ENCODE data around the gene DDX39A. TPM values are rescaled to one million over a fixed set of nuclear protein-coding genes. Genes with fewer than 3 reads are reported as not detected.

The DDX39A gene
- total and polyA plus RNA-seq, 2 donors (not counting 1 experiment from before 2014, with no cell fraction given): 35.9 to 36.5 TPM

DNA sequence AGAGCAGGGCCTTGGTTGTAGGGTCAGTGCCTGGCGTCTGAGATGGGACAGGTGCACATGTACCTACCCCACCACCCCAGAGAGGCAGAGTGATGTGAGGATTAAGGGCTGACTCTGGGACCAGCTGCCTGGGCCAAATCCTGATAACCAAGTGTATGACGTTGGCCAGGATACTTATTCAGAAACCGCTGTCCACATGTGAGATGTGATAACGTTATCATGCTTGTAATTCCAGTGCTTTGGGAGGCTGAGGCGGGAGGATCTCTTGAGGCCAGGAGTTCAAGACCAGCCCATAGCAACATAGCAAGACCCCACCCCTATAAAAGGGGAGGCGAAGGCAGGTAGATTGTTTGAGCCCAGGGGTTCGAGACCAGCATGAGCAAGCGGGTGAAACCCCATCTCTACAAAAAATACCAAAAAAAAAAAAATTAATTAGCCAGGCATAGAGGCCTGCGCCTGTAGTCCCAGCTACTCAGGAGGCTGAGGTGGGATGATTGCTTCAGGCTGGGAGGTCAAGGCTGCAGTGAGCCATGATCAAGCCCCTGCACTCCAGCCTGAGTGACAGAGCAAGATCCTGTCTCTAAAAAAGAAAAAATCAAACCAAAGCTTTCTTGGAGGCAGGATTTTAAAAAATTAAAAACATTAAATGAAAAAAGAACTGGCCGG lies 27.9 kb downstream of the DDX39A start:
- H2AFZ ChIP-seq (ENCODE audit: low read length): no peak overlapping the region
- no peaks in the 10 kb centered on the region for H3K9me3 ChIP-seq (ENCODE audit: control insufficient read depth, insufficient read depth, low read depth, low read length)
- no peak overlapping the region for H3K4me2 ChIP-seq (ENCODE audit: extremely low read depth, insufficient read depth, low read length)
- no peak overlapping the region for H3K4me3 ChIP-seq (replicated peaks in 1 of 4; ENCODE audit: control extremely low read depth in 1 of 4, insufficient read depth in 1 of 4, low read depth in 3 of 4, low read length in 4 of 4)
- peaks cover 16% of the 10 kb centered on the region for H3K36me3 ChIP-seq (ENCODE audit: control insufficient read depth, insufficient read depth, low read length)
- no peaks in the 10 kb centered on the region for H3K27me3 ChIP-seq (ENCODE audit: control insufficient read depth, insufficient read depth, low read length)
- H3K4me1 ChIP-seq (ENCODE audit: control insufficient read depth, extremely low read depth, insufficient read depth, low read length): no peaks in the 10 kb centered on the region
- no peak overlapping the region for H3K27ac ChIP-seq (ENCODE audit: insufficient read depth, low read length)
- TF ChIP-seq EZH2 (IDR thresholded peaks at IDR 0.05; ENCODE audit: low read length, missing control alignments) (no peak), CTCF (conservative IDR thresholded peaks at IDR 0.05 in 1 of 2, IDR thresholded peaks at IDR 0.05 in 1 of 2; ENCODE audit: low read depth in 1 of 2, low read length in 2 of 2) (no peak)
- H4K20me1 ChIP-seq (ENCODE audit: control insufficient read depth, extremely low read depth, insufficient read depth, low read length): no peaks in the 10 kb centered on the region
- peaks cover 4% of the 10 kb centered on the region for H3K79me2 ChIP-seq (ENCODE audit: control insufficient read depth, insufficient read depth, low read length)
- H3K9ac ChIP-seq (ENCODE audit: insufficient read depth, low read length): no peak overlapping the region
- no peak for DNase-seq (ENCODE audit: low read depth in 2 of 2)

GRCh38 chr19:14390548-14390947 lies 28.6 kb downstream of the DDX39A start:
- Histone ChIP-seq H3K9ac (ENCODE audit: insufficient read depth, low read length) (no peak overlapping the region), H4K20me1 (ENCODE audit: control insufficient read depth, extremely low read depth, insufficient read depth, low read length) (no peaks in the 10 kb centered on the region), H3K79me2 (ENCODE audit: control insufficient read depth, insufficient read depth, low read length) (peaks cover 5% of the 10 kb centered on the region), H3K9me3 (ENCODE audit: control insufficient read depth, insufficient read depth, low read depth, low read length) (no peaks in the 10 kb centered on the region), H3K4me3 (replicated peaks in 1 of 4; ENCODE audit: control extremely low read depth in 1 of 4, insufficient read depth in 1 of 4, low read depth in 3 of 4, low read length in 4 of 4) (no peak overlapping the region), H2AFZ (ENCODE audit: low read length) (no peak overlapping the region), H3K27ac (ENCODE audit: insufficient read depth, low read length) (no peak overlapping the region), H3K4me2 (ENCODE audit: extremely low read depth, insufficient read depth, low read length) (no peak overlapping the region), H3K4me1 (ENCODE audit: control insufficient read depth, extremely low read depth, insufficient read depth, low read length) (no peaks in the 10 kb centered on the region), H3K27me3 (ENCODE audit: control insufficient read depth, insufficient read depth, low read length) (no peaks in the 10 kb centered on the region), H3K36me3 (ENCODE audit: control insufficient read depth, insufficient read depth, low read length) (peaks cover 16% of the 10 kb centered on the region)
- DNase-seq (ENCODE audit: low read depth in 2 of 2): no peak
- TF ChIP-seq CTCF (conservative IDR thresholded peaks at IDR 0.05 in 1 of 2, IDR thresholded peaks at IDR 0.05 in 1 of 2; ENCODE audit: low read depth in 1 of 2, low read length in 2 of 2) (no peak), EZH2 (IDR thresholded peaks at IDR 0.05; ENCODE audit: low read length, missing control alignments) (no peak)

DNA sequence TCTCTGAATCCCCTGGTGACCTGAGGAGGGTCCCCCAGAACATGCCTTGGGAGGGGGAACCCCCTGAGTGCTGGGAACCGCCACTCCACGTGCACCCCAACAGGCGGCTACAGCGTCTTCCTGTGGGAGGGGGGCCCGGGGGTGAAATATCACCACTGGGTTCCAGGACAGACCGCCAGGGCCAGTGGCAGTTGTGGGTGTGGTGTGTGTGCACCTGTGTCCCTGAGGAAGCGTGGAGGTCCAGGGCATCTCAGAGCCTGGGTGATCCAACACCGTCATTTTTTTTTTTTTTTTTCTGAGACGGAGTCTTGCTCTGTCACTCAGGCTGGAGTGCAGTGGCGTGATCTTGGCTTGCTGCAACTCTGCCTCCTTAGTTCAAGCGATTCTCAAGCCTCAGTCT lies 33.6 kb downstream of the DDX39A start:
- peaks cover 41% of the 10 kb centered on the region for H3K79me2 ChIP-seq (ENCODE audit: control insufficient read depth, insufficient read depth, low read length)
- H2AFZ ChIP-seq (ENCODE audit: low read length): no peak overlapping the region
- H3K27me3 ChIP-seq (ENCODE audit: control insufficient read depth, insufficient read depth, low read length): no peaks in the 10 kb centered on the region
- H4K20me1 ChIP-seq (ENCODE audit: control insufficient read depth, extremely low read depth, insufficient read depth, low read length): no peaks in the 10 kb centered on the region
- H3K27ac ChIP-seq (ENCODE audit: insufficient read depth, low read length): no peak overlapping the region
- no peaks in the 10 kb centered on the region for H3K9me3 ChIP-seq (ENCODE audit: control insufficient read depth, insufficient read depth, low read depth, low read length)
- no peak for TF ChIP-seq EZH2 (IDR thresholded peaks at IDR 0.05; ENCODE audit: low read length, missing control alignments)
- no peak for TF ChIP-seq CTCF (conservative IDR thresholded peaks at IDR 0.05 in 1 of 2, IDR thresholded peaks at IDR 0.05 in 1 of 2; ENCODE audit: low read depth in 1 of 2, low read length in 2 of 2)
- no peaks in the 10 kb centered on the region for H3K36me3 ChIP-seq (ENCODE audit: control insufficient read depth, insufficient read depth, low read length)
- no peak overlapping the region for H3K9ac ChIP-seq (ENCODE audit: insufficient read depth, low read length)
- DNase-seq (ENCODE audit: low read depth in 2 of 2): no peak
- peaks cover 11% of the 10 kb centered on the region for H3K4me1 ChIP-seq (ENCODE audit: control insufficient read depth, extremely low read depth, insufficient read depth, low read length)
- no peak overlapping the region for H3K4me3 ChIP-seq (replicated peaks in 1 of 4; ENCODE audit: control extremely low read depth in 1 of 4, insufficient read depth in 1 of 4, low read depth in 3 of 4, low read length in 4 of 4)
- no peak overlapping the region for H3K4me2 ChIP-seq (ENCODE audit: extremely low read depth, insufficient read depth, low read length)
